GM12878 (cell line): Measurements from ENCODE around the gene YIF1A. TPM values are rescaled to one million over a fixed set of nuclear protein-coding genes. Genes with fewer than 3 reads are reported as not detected.

ENCODE experiments used
- BMI1 ChIP-seq: fragments of 450-650 bp; IDR thresholded peaks from 2 replicates; pipeline ENCODE4 v1.6.1; 2016; ENCODE audit warnings: mild to moderate bottlenecking, moderate library complexity, borderline replicate concordance
- CBX3 ChIP-seq: fragments of 200-600 bp; sonication (generic); IDR thresholded peaks from 2 replicates; pipeline ENCODE4 v1.6.1; 2016; ENCODE audit warnings: low read depth, borderline replicate concordance
- ESRRA ChIP-seq: IDR thresholded peaks from 2 replicates; pipeline ENCODE4 v1.6.1; 2012; ENCODE audit warnings: mild to moderate bottlenecking, low read length, improper control_type of control experiment
- FOXM1 ChIP-seq: IDR thresholded peaks from 2 replicates; pipeline ENCODE4 v1.6.1; 2012; ENCODE audit warnings: low read depth, mild to moderate bottlenecking, inconsistent platforms, low read length, moderate library complexity
- GABPA ChIP-seq: IDR thresholded peaks from 2 replicates; pipeline ENCODE4 v1.6.1; 2014; ENCODE audit warnings: antibody characterized with exemption, low read depth, mild to moderate bottlenecking, inconsistent platforms
- HCFC1 ChIP-seq: fragments of 150-350 bp; IDR thresholded peaks from 2 replicates; pipeline ENCODE4 v1.6.1; 2014; ENCODE audit warnings: low read length
- IKZF1 ChIP-seq: fragments of 450-650 bp; conservative IDR thresholded peaks from 2 replicates; pipeline ENCODE4 v1.6.1; 2017; ENCODE audit warnings: antibody characterized with exemption, mild to moderate bottlenecking
- IRF4 ChIP-seq: IDR thresholded peaks from 2 replicates; pipeline ENCODE4 v1.6.1; 2011; ENCODE audit warnings: low read depth, low read length
- MTA3 ChIP-seq: IDR thresholded peaks from 2 replicates; pipeline ENCODE4 v1.6.1; 2012; ENCODE audit warnings: low read length, inconsistent platforms, borderline replicate concordance
- NFIC ChIP-seq: IDR thresholded peaks from 2 replicates; pipeline ENCODE4 v1.6.1; 2012; ENCODE audit warnings: low read depth, mild to moderate bottlenecking, inconsistent platforms, low read length, moderate library complexity
- PML ChIP-seq: IDR thresholded peaks from 2 replicates; pipeline ENCODE4 v1.6.1; 2012; ENCODE audit warnings: low read length, inconsistent platforms
- POU2F2 ChIP-seq: IDR thresholded peaks from 3 replicates; pipeline ENCODE4 v1.6.1; 2011; ENCODE audit warnings: low read depth, mild to moderate bottlenecking, low read length, borderline replicate concordance
- RB1 ChIP-seq: fragments of 450-650 bp; formaldehyde crosslinking; IDR thresholded peaks from 2 replicates; pipeline ENCODE4 v1.6.1; 2017; ENCODE audit warnings: mild to moderate bottlenecking, borderline replicate concordance
- RUNX3 ChIP-seq: IDR thresholded peaks from 2 replicates; pipeline ENCODE4 v1.6.1; 2012; ENCODE audit warnings: low read length, inconsistent platforms
- SMAD5 ChIP-seq: IDR thresholded peaks from 2 replicates; pipeline ENCODE4 v1.6.1; 2016; ENCODE audit warnings: antibody characterized with exemption, low read depth
- SMARCA5 ChIP-seq: fragments of 450-650 bp; IDR thresholded peaks from 2 replicates; pipeline ENCODE4 v1.6.1; 2017; ENCODE audit warnings: mild to moderate bottlenecking
- SREBF2 ChIP-seq: IDR thresholded peaks from 2 replicates; pipeline ENCODE4 v1.6.1; 2012; ENCODE audit warnings: mild to moderate bottlenecking, low read length
- TCF12 ChIP-seq: IDR thresholded peaks from 2 replicates; pipeline ENCODE4 v1.6.1; 2011; ENCODE audit warnings: low read depth, mild to moderate bottlenecking, low read length
- WRNIP1 ChIP-seq: IDR thresholded peaks from 2 replicates; pipeline ENCODE4 v1.6.1; 2011; ENCODE audit warnings: low read depth, low read length, improper control_type of control experiment, borderline replicate concordance
- ZNF24 ChIP-seq: fragments of 450-650 bp; IDR thresholded peaks from 2 replicates; pipeline ENCODE4 v1.6.1; 2017; ENCODE audit warnings: antibody characterized with exemption, mild to moderate bottlenecking
- ZNF274 ChIP-seq: IDR thresholded peaks from one replicate; pipeline ENCODE4 v1.8.0; 2011; ENCODE audit not compliant: insufficient read length, insufficient read depth
- ZNF622 ChIP-seq: fragments of 450-650 bp; IDR thresholded peaks from 2 replicates; pipeline ENCODE4 v1.6.1; 2017; ENCODE audit warnings: mild to moderate bottlenecking, inconsistent platforms
- polyA plus RNA-seq, 11 experiments: library from polyadenylated mRNA; depleted of rRNA in 4 of 11; unstranded in 6 of 11; stranded (reverse) in 5 of 11; fragments of >200 nt; fragmentation: Nextera tagmentation in 4 of 11; fragmentation: Illumina TruSeq in 1 of 11; extraction: Ambion mirVana in 4 of 11; extraction: Trizol in 1 of 11; gene quantifications; 1 replicate in 1 of 11; 2 replicates in 10 of 11; pipeline versions ENCODE4 v1.2.1 to v1.2.3, GENCODE V29; 2011 to 2016; ENCODE audit warnings: inconsistent platforms in 2 of 11, missing spikeins in 2 of 11, low read depth in 1 of 11
- total RNA-seq, 4 experiments: library from RNA; depleted of rRNA in 3 of 4; stranded (reverse); fragments of >200 nt in 3 of 4; fragmentation: Illumina TruSeq in 1 of 4; extraction: Trizol in 1 of 4; gene quantifications; 2 replicates each; pipeline versions ENCODE4 v1.2.1 to v1.2.3, GENCODE V29; 2013 to 2021
- TF ChIP-seq, protein P1 (sequence below): IDR thresholded peaks from 2 replicates; pipeline ENCODE4 v1.6.1; 2012; ENCODE audit warnings: low read depth, low read length, improper control_type of control experiment
- TF ChIP-seq, protein P2 (sequence below): fragments of 450-650 bp; IDR thresholded peaks from 2 replicates; pipeline ENCODE4 v1.6.1; 2017; ENCODE audit warnings: mild to moderate bottlenecking, moderate library complexity
- TF ChIP-seq, protein P3 (sequence below): fragments of 450-650 bp; IDR thresholded peaks from 2 replicates; pipeline ENCODE4 v1.6.1; 2017; ENCODE audit warnings: low read depth, mild to moderate bottlenecking, moderate library complexity
- TF ChIP-seq, protein P4 (sequence below): IDR thresholded peaks from 2 replicates; pipeline ENCODE4 v1.6.1; 2011; ENCODE audit warnings: mild to moderate bottlenecking, low read depth, low read length, moderate library complexity; ENCODE audit not compliant: insufficient replicate concordance

YIF1A gene
- total and polyA plus RNA-seq, 10 of the 15 experiments (the other 5 are each of a cell fraction or from before 2014, with no cell fraction given): 6.6 to 128 (median 71.7) TPM

DNA sequence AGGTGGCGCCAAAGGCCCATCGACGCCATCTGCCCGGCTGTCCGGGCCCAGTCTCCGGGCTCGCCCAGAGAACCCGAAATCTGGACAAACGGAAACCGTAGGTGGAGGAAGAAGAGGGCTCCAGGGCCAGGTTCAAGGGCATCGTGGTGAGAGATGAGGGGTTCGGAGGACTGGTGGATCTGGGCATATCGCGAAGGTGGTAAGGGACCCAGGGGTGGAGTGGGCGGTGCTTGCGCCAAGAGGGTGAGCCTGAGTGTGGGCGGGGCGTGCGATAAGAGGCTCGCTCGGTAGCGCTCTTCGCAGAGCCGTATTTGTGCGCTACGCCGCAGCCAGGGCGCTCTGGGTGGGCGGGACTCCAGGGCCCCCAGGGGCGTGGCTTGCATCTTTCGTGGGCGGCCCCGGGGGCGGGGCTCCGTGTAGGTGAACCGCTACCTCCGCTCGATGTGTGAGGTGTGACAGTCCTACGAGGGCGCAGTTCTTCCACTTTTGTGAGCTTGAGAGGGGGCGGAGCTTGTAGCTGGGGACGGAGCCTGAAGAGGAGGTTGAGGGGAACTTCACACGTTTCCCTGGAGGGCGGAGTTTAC, 23.1 kb upstream of the YIF1A start (continued):
- no peak for TF ChIP-seq ZNF622
- TF ChIP-seq MTA3: no peak
- no peak for TF ChIP-seq ZNF274
- TF ChIP-seq RB1: peak; percentile 87; the same call in 1 of the 2 replicates
- 0 out of 2 replicates have a peak, but pooled peaks have one; percentile 27 for TF ChIP-seq RUNX3
- TF ChIP-seq NFIC: no peak
- no peak for TF ChIP-seq POU2F2
- TF ChIP-seq SMAD5: no peak
- TF ChIP-seq IKZF1: peak; percentile 70
- TF ChIP-seq SREBF2: no peak
- TF ChIP-seq BMI1: no peak
- TF ChIP-seq CBX3: no peak
- TF ChIP-seq HCFC1: no peak
- TF ChIP-seq SMARCA5: peak; percentile 43
- TF ChIP-seq, protein P1, sequence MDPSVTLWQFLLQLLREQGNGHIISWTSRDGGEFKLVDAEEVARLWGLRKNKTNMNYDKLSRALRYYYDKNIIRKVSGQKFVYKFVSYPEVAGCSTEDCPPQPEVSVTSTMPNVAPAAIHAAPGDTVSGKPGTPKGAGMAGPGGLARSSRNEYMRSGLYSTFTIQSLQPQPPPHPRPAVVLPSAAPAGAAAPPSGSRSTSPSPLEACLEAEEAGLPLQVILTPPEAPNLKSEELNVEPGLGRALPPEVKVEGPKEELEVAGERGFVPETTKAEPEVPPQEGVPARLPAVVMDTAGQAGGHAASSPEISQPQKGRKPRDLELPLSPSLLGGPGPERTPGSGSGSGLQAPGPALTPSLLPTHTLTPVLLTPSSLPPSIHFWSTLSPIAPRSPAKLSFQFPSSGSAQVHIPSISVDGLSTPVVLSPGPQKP: no peak
- TF ChIP-seq FOXM1: no peak; the same call in 1 of the 2 replicates
- TF ChIP-seq WRNIP1: no peak
- TF ChIP-seq, protein P2, sequence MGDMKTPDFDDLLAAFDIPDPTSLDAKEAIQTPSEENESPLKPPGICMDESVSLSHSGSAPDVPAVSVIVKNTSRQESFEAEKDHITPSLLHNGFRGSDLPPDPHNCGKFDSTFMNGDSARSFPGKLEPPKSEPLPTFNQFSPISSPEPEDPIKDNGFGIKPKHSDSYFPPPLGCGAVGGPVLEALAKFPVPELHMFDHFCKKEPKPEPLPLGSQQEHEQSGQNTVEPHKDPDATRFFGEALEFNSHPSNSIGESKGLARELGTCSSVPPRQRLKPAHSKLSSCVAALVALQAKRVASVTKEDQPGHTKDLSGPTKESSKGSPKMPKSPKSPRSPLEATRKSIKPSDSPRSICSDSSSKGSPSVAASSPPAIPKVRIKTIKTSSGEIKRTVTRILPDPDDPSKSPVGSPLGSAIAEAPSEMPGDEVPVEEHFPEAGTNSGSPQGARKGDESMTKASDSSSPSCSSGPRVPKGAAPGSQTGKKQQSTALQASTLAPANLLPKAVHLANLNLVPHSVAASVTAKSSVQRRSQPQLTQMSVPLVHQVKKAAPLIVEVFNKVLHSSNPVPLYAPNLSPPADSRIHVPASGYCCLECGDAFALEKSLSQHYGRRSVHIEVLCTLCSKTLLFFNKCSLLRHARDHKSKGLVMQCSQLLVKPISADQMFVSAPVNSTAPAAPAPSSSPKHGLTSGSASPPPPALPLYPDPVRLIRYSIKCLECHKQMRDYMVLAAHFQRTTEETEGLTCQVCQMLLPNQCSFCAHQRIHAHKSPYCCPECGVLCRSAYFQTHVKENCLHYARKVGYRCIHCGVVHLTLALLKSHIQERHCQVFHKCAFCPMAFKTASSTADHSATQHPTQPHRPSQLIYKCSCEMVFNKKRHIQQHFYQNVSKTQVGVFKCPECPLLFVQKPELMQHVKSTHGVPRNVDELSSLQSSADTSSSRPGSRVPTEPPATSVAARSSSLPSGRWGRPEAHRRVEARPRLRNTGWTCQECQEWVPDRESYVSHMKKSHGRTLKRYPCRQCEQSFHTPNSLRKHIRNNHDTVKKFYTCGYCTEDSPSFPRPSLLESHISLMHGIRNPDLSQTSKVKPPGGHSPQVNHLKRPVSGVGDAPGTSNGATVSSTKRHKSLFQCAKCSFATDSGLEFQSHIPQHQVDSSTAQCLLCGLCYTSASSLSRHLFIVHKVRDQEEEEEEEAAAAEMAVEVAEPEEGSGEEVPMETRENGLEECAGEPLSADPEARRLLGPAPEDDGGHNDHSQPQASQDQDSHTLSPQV: peak; percentile 87; the same call in 1 of the 2 replicates
- peak; percentile 44; the same call in 1 of the 2 replicates for TF ChIP-seq IRF4
- TF ChIP-seq, protein P3, sequence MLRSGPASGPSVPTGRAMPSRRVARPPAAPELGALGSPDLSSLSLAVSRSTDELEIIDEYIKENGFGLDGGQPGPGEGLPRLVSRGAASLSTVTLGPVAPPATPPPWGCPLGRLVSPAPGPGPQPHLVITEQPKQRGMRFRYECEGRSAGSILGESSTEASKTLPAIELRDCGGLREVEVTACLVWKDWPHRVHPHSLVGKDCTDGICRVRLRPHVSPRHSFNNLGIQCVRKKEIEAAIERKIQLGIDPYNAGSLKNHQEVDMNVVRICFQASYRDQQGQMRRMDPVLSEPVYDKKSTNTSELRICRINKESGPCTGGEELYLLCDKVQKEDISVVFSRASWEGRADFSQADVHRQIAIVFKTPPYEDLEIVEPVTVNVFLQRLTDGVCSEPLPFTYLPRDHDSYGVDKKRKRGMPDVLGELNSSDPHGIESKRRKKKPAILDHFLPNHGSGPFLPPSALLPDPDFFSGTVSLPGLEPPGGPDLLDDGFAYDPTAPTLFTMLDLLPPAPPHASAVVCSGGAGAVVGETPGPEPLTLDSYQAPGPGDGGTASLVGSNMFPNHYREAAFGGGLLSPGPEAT: peak; percentile 35
- 0 out of 2 replicates have a peak, but pooled peaks have one; percentile 14 for TF ChIP-seq ZNF24
- no peak for TF ChIP-seq ESRRA
- no peak for TF ChIP-seq GABPA
- no peak for TF ChIP-seq TCF12
- TF ChIP-seq, protein P4, sequence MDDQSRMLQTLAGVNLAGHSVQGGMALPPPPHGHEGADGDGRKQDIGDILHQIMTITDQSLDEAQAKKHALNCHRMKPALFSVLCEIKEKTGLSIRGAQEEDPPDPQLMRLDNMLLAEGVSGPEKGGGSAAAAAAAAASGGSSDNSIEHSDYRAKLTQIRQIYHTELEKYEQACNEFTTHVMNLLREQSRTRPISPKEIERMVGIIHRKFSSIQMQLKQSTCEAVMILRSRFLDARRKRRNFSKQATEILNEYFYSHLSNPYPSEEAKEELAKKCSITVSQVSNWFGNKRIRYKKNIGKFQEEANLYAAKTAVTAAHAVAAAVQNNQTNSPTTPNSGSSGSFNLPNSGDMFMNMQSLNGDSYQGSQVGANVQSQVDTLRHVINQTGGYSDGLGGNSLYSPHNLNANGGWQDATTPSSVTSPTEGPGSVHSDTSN: no peak
- no peak for TF ChIP-seq PML
